ENCODE measurements around the gene PLAAT2.
"Not testable (repeated sequence)": the region's sequence is repeated elsewhere in the genome, so short reads cannot be mapped to it uniquely, and the experiment has no call there.

Gene PLAAT2

DNA sequence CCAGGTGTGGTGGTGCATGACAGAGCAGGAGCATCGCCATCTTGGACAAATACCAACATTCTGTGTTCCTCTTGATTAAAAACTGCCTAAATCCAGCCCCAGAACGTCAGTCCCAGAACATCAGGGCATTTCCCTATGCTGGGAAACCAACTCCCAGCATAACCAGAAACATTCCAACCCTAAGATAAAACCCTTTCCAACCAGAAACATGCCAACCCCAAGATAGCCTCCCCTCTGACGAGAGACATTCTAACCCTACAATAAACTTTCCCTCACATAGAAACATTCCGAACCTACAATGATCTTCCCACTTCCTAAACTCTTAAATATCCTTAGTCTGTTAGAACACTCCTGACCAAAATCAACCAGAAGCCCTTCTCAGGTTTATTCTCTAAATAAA lies 15.0 kb downstream of the PLAAT2 start:
- H3K4me3 ChIP-seq (ENCODE audit: control insufficient read depth, low read depth, low read length) = no peak overlapping the region
- DNase-seq (ENCODE audit: low read depth) = no peak
- TF ChIP-seq, protein P1, sequence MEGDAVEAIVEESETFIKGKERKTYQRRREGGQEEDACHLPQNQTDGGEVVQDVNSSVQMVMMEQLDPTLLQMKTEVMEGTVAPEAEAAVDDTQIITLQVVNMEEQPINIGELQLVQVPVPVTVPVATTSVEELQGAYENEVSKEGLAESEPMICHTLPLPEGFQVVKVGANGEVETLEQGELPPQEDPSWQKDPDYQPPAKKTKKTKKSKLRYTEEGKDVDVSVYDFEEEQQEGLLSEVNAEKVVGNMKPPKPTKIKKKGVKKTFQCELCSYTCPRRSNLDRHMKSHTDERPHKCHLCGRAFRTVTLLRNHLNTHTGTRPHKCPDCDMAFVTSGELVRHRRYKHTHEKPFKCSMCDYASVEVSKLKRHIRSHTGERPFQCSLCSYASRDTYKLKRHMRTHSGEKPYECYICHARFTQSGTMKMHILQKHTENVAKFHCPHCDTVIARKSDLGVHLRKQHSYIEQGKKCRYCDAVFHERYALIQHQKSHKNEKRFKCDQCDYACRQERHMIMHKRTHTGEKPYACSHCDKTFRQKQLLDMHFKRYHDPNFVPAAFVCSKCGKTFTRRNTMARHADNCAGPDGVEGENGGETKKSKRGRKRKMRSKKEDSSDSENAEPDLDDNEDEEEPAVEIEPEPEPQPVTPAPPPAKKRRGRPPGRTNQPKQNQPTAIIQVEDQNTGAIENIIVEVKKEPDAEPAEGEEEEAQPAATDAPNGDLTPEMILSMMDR (conservative IDR thresholded peaks at IDR 0.05; ENCODE audit: control insufficient read depth, insufficient read depth, low read depth, low read length) = no peak

DNA sequence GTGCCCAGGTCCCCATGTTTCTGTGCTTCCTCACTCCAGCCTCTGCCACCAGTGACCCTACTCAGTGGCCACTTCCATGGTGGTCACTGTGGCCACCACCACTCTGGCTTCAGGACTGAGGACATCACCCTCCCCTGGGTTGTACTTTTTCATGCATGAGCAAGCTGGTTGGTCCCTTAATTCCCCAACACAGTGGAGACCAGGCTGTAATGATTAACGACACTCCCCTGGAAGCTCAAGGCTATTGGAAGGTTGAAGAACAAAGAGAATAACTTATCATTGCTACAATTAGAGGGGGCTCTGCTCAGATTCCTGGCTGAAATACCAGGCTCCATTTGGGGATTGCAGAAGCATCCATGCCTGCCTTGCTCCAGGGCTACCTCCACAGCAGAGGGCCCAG lies 16.1 kb downstream of the PLAAT2 start:
- no peak for DNase-seq (ENCODE audit: low read depth)
- no peak overlapping the region for H3K4me3 ChIP-seq (ENCODE audit: control insufficient read depth, low read depth, low read length)
- TF ChIP-seq, protein P1 (conservative IDR thresholded peaks at IDR 0.05; ENCODE audit: control insufficient read depth, insufficient read depth, low read depth, low read length) = no peak

GRCh38 chr11:63543711-63544110 lies 19.5 kb downstream of the PLAAT2 start:
- no peak for DNase-seq (ENCODE audit: low read depth)

GRCh38 chr11:63542506-63542905 lies 20.7 kb downstream of the PLAAT2 start:
- not testable (repeated sequence) for H3K4me3 ChIP-seq (ENCODE audit: control insufficient read depth, low read depth, low read length); DNase-seq (ENCODE audit: low read depth)

More at GRCh38 chr11:63543711-63544110, 19.5 kb downstream of the PLAAT2 start:
- H3K4me3 ChIP-seq (ENCODE audit: control insufficient read depth, low read depth, low read length) = no peak overlapping the region
- TF ChIP-seq, protein P1 (conservative IDR thresholded peaks at IDR 0.05; ENCODE audit: control insufficient read depth, insufficient read depth, low read depth, low read length) = no peak

DNA sequence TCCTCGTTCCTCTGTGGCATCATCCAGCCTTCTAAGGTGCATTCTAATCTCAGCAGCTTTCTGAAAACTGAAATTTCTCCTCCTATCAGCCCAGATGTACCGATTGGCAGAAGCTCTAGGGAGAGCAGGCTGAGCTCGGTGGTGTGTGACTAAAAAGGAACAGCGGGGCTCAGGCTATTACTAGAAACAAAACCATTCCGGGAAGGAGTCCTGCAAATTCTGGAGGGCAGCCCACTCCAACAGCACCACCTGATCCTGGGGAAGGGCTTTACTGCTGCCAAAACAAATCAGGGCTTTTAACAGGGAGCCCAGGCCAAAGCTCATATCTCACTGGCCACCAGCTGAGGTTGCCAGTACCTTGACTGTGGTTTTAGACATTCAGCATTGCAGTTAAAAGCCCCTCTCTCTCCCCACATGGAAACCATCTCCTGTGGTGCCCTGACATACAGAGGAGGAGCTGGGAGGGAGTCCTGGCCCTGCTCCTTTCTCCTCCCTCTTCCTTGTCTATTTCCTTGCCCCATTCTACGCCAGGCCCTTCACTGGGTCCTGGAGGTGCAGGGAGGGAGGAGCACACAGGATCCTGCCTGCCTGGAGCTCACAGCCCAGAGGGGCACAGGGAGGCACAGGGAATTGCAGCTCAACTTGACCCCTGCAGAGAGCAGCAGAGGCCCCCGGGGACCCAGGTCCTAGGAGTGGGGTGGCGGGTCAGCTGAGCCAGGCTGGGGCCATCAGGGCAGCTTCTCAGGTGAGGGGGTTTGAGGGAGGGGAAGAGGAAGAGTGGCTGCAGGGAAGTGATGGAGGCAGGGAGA lies 25.7 kb downstream of the PLAAT2 start:
- TF ChIP-seq, protein P1 (conservative IDR thresholded peaks at IDR 0.05; ENCODE audit: control insufficient read depth, insufficient read depth, low read depth, low read length) = no peak
- DNase-seq (ENCODE audit: low read depth) = peak; percentile 62
- H3K4me3 ChIP-seq (ENCODE audit: control insufficient read depth, low read depth, low read length) = peak overlapping the region; percentile 33

- DNase-seq (ENCODE audit: low read depth) = peak; percentile 64
- TF ChIP-seq, protein P1 (conservative IDR thresholded peaks at IDR 0.05; ENCODE audit: control insufficient read depth, insufficient read depth, low read depth, low read length) = no peak
- peak within 1 kb of the TSS; percentile 33 for H3K4me3 ChIP-seq (ENCODE audit: control insufficient read depth, low read depth, low read length)
Measured at GRCh38 chr11:63536669-63537292, 26.4 kb downstream of the PLAAT2 start, which contains the start of gene PLAAT4. TSS of gene PLAAT4 (plus strand) at chr11:63536808. CDS start at chr11:63536869, 61 bp downstream.

GRCh38 chr11:63535734-63536133 lies 27.4 kb downstream of the PLAAT2 start:
- TF ChIP-seq, protein P1 (conservative IDR thresholded peaks at IDR 0.05; ENCODE audit: control insufficient read depth, insufficient read depth, low read depth, low read length) = no peak
- no peak for DNase-seq (ENCODE audit: low read depth)
- no peak overlapping the region for H3K4me3 ChIP-seq (ENCODE audit: control insufficient read depth, low read depth, low read length)
